Measurements from ENCODE around the gene KIF9.
"Not testable (repeated sequence)": the region's sequence is repeated elsewhere in the genome, so short reads cannot be mapped to it uniquely, and the experiment has no call there.

Gene KIF9

DNA sequence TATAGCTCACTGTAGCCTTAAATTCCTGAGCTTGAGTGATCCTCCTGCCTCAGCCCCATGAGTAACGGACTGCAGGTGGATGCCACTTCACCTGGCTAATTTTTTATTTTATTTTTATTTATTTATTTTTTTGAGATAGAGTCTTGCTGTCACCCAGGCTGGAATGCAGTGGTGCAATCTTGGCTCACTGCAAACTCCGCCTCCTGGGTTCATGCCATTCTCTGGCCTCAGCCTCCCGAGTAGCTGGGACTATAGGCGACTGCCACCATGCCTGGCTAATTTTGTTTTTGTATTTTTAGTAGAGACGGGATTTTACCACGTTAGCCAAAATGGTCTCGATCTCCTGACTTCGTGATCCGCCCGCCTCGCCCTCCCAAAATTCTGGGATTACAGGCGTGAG lies 102.6 kb downstream of the KIF9 start:
- not testable (repeated sequence) for H3K4me1 ChIP-seq (ENCODE audit: insufficient read depth, low read length); ATAC-seq (ENCODE audit: insufficient read depth, low read depth); H3K79me2 ChIP-seq (ENCODE audit: insufficient read depth, low read length); H3K27ac ChIP-seq (ENCODE audit: low read length); H3K9me3 ChIP-seq (ENCODE audit: insufficient read depth, low read length, severe bottlenecking); DNase-seq; H3K9ac ChIP-seq (ENCODE audit: low read depth, low read length); H3K36me3 ChIP-seq (ENCODE audit: insufficient read depth, low read length); H3K4me3 ChIP-seq (ENCODE audit: low read depth in 1 of 2, low read length in 2 of 2); H4K20me1 ChIP-seq (ENCODE audit: insufficient read depth, low read length); H3K27me3 ChIP-seq (ENCODE audit: insufficient read depth, low read length, poor library complexity); H3K4me2 ChIP-seq (ENCODE audit: insufficient read depth, low read length); H2AFZ ChIP-seq (ENCODE audit: low read depth, low read length)

All from DND-41 (cell line).